SU-DHL-6 (cell line): ENCODE data around the gene KANK2.

Experiments used
- H2AFZ ChIP-seq: fragments of 200-600 bp; sonication (generic); 2 replicates; pipeline ENCODE4 v1.6.1; 2014; ENCODE audit warnings: low read depth, mild to moderate bottlenecking, moderate library complexity, mixed read lengths, antibody characterized with exemption, low read length; ENCODE audit not compliant: severe bottlenecking
- H3F3A ChIP-seq: fragments of 200-600 bp; shearing (Covaris generic); 2 replicates; pipeline ENCODE4 v1.6.0; 2016; ENCODE audit warnings: antibody characterized with exemption, mild to moderate bottlenecking; ENCODE audit not compliant: insufficient read depth
- H3K27ac ChIP-seq: fragments of 200-600 bp; sonication (generic); 2 replicates; pipeline ENCODE4 v1.5.1; 2016; ENCODE audit warnings: low read depth, mild to moderate bottlenecking, low read length, moderate library complexity, mixed read lengths
- H3K27me3 ChIP-seq: fragments of 200-600 bp; sonication (generic), shearing (Covaris generic); 2 replicates; pipeline ENCODE4 v1.6.0; 2014; ENCODE audit warnings: mild to moderate bottlenecking, low read length
- H3K36me3 ChIP-seq: fragments of 200-600 bp; sonication (generic); 2 replicates; pipeline ENCODE4 v1.6.1; 2014; ENCODE audit warnings: mild to moderate bottlenecking, low read length, mixed read lengths
- H3K4me2 ChIP-seq: fragments of 300-600, 200-600 bp; shearing (Covaris generic), sonication (generic); 2 replicates; pipeline ENCODE4 v1.6.0; 2014; ENCODE audit warnings: low read length, low read depth, mild to moderate bottlenecking; ENCODE audit not compliant: poor library complexity, severe bottlenecking
- H3K4me3 ChIP-seq: fragments of 200-600 bp; sonication (generic); 2 replicates; pipeline ENCODE4 v1.5.1; 2014; ENCODE audit warnings: antibody characterized with exemption, low read length, mild to moderate bottlenecking, mixed read lengths; ENCODE audit not compliant: insufficient read depth, poor library complexity, severe bottlenecking
- H3K79me2 ChIP-seq: fragments of 200-600 bp; sonication (generic); 2 replicates; pipeline ENCODE4 v1.6.1; 2014; ENCODE audit warnings: mild to moderate bottlenecking, low read length, moderate library complexity; ENCODE audit not compliant: insufficient read depth
- H3K9ac ChIP-seq: fragments of 200-600 bp; sonication (generic); 2 replicates; pipeline ENCODE4 v1.7.0; 2014; ENCODE audit warnings: mild to moderate bottlenecking, low read length
- H3K9me2 ChIP-seq: fragments of 200-600 bp; sonication (generic); replicated peaks from 2 replicates; pipeline ENCODE4 v1.6.1; 2014; ENCODE audit warnings: low read length; ENCODE audit not compliant: insufficient read depth
- H3K9me3 ChIP-seq: fragments of 200-600 bp; sonication (generic); 2 replicates; pipeline ENCODE4 v1.6.1; 2014; ENCODE audit warnings: low read length, mixed read lengths; ENCODE audit not compliant: insufficient read depth
- H4K20me1 ChIP-seq: fragments of 200-600 bp; sonication (generic); 2 replicates; pipeline ENCODE4 v1.6.1; 2014; ENCODE audit warnings: low read depth, mild to moderate bottlenecking, antibody characterized with exemption, low read length, moderate library complexity, mixed read lengths
- CTCF ChIP-seq: fragments of 200-600 bp; sonication (generic); IDR thresholded peaks from one replicate; pipeline ENCODE4 v1.5.1; 2017; ENCODE audit warnings: antibody characterized with exemption, mild to moderate bottlenecking, low read length, moderate library complexity; ENCODE audit not compliant: insufficient read depth, poor library complexity, severe bottlenecking
- EZH2phosphoT487 ChIP-seq: fragments of 200-600 bp; sonication (generic), shearing (Covaris generic); conservative IDR thresholded peaks from 2 replicates; pipeline ENCODE4 v1.6.1; 2018; ENCODE audit warnings: mild to moderate bottlenecking, antibody characterized with exemption, low read length, moderate library complexity, mixed read lengths

The KANK2 gene

GRCh38 chr19:11192957-11193939, 4.1 kb downstream of the KANK2 start:
- Histone ChIP-seq H2AFZ (no peak overlapping the region), H3K4me2 (no peak overlapping the region), H3K36me3 (no peaks in the 10 kb centered on the region), H3K9ac (no peak overlapping the region), H3K27ac (peak overlapping the region; percentile 80), H3K9me3 (no peaks in the 10 kb centered on the region), H4K20me1 (no peaks in the 10 kb centered on the region), H3K79me2 (no peaks in the 10 kb centered on the region), H3K27me3 (no peaks in the 10 kb centered on the region), H3K9me2 (no peaks in the 10 kb centered on the region), H3K4me3 (no peak overlapping the region), H3F3A (0 out of 2 replicates have a peak, but pooled peaks cover 8% of the 10 kb centered on the region)
- TF ChIP-seq EZH2phosphoT487 (no peak), CTCF (no peak)

GRCh38 chr19:11191934-11192333, 5.4 kb downstream of the KANK2 start:
- no peaks in the 10 kb centered on the region for H3K27me3 ChIP-seq
- H3F3A ChIP-seq, result 0 out of 2 replicates have a peak, but pooled peaks cover 4% of the 10 kb centered on the region
- TF ChIP-seq CTCF, result no peak
- no peak for TF ChIP-seq EZH2phosphoT487
- peak overlapping the region; percentile 80 for H3K27ac ChIP-seq
- 0 out of 2 replicates have a peak overlapping the region, but pooled peaks have one; percentile 17 for H3K9ac ChIP-seq
- no peaks in the 10 kb centered on the region for H3K9me2 ChIP-seq
- no peaks in the 10 kb centered on the region for H3K9me3 ChIP-seq
- H3K4me2 ChIP-seq, result peak overlapping the region; percentile 54
- H2AFZ ChIP-seq, result no peak overlapping the region
- H3K79me2 ChIP-seq, result no peaks in the 10 kb centered on the region
- H4K20me1 ChIP-seq, result no peaks in the 10 kb centered on the region
- no peak overlapping the region for H3K4me3 ChIP-seq
- no peaks in the 10 kb centered on the region for H3K36me3 ChIP-seq

GRCh38 chr19:11191273-11191755, 6.0 kb downstream of the KANK2 start:
- TF ChIP-seq CTCF, result no peak
- no peak for TF ChIP-seq EZH2phosphoT487
- H2AFZ ChIP-seq, result peak overlapping the region; percentile 42
- H3K27ac ChIP-seq, result peak overlapping the region; percentile 80
- no peaks in the 10 kb centered on the region for H3K9me2 ChIP-seq
- no peak overlapping the region for H3K4me3 ChIP-seq
- no peaks in the 10 kb centered on the region for H4K20me1 ChIP-seq
- H3K4me2 ChIP-seq, result peak overlapping the region; percentile 54
- H3K9ac ChIP-seq, result peak overlapping the region; percentile 17; the same call in 1 of the 2 replicates
- no peaks in the 10 kb centered on the region for H3K9me3 ChIP-seq
- no peaks in the 10 kb centered on the region for H3K79me2 ChIP-seq
- H3K27me3 ChIP-seq, result no peaks in the 10 kb centered on the region
- no peaks in the 10 kb centered on the region for H3K36me3 ChIP-seq
- 0 out of 2 replicates have a peak, but pooled peaks cover 4% of the 10 kb centered on the region for H3F3A ChIP-seq
